ENCODE measurements around the gene CNTLN.
"Not testable (repeated sequence)": the region's sequence is repeated elsewhere in the genome, so short reads cannot be mapped to it uniquely, and the experiment has no call there.

Gene CNTLN

GRCh38 chr9:17134396-17135294, at the start of gene CNTLN:
Gene CNTLN (plus strand): TSS chr9:17135040. CDS start chr9:17135066, 26 bp downstream.
- DNase-seq: peak; percentile 62

GRCh38 chr9:17088566-17088965, 46.3 kb upstream of the CNTLN start:
- no peak for DNase-seq

- no peak for DNase-seq
Measured at GRCh38 chr9:17090041-17090440, 44.8 kb upstream of the CNTLN start.

- no peak for DNase-seq
Measured at GRCh38 chr9:17116400-17116837, 18.4 kb upstream of the CNTLN start.

GRCh38 chr9:17117372-17117771, 17.5 kb upstream of the CNTLN start:
- DNase-seq: no peak

- no peak for DNase-seq
Measured at GRCh38 chr9:17120203-17120602, 14.6 kb upstream of the CNTLN start.

- DNase-seq: no peak
Measured at GRCh38 chr9:17121264-17121663, 13.6 kb upstream of the CNTLN start.

- DNase-seq: no peak
Measured at GRCh38 chr9:17130291-17130690, 4.5 kb upstream of the CNTLN start.

GRCh38 chr9:17130725-17131124, 4.1 kb upstream of the CNTLN start:
- no peak for DNase-seq

- no peak for DNase-seq
Measured at GRCh38 chr9:17131494-17131893, 3.3 kb upstream of the CNTLN start.

GRCh38 chr9:17135295-17136160, 688 bp downstream of the CNTLN start:
- no peak for DNase-seq

- DNase-seq: no peak
Measured at GRCh38 chr9:17137566-17137965, 2.7 kb downstream of the CNTLN start.

- no peak for DNase-seq
Measured at GRCh38 chr9:17138503-17138902, 3.7 kb downstream of the CNTLN start.

- no peak for DNase-seq
Measured at GRCh38 chr9:17140418-17140817, 5.6 kb downstream of the CNTLN start.

- DNase-seq: no peak
Measured at GRCh38 chr9:17148324-17148723, 13.5 kb downstream of the CNTLN start.

GRCh38 chr9:17159469-17159868, 24.6 kb downstream of the CNTLN start:
- no peak for DNase-seq

- no peak for DNase-seq
Measured at GRCh38 chr9:17160327-17160726, 25.5 kb downstream of the CNTLN start.

- no peak for DNase-seq
Measured at GRCh38 chr9:17165764-17166163, 30.9 kb downstream of the CNTLN start.

- DNase-seq: no peak
Measured at GRCh38 chr9:17166346-17166745, 31.5 kb downstream of the CNTLN start.

GRCh38 chr9:17171309-17172094, 36.7 kb downstream of the CNTLN start:
- DNase-seq: no peak

- not testable (repeated sequence) for DNase-seq
Measured at GRCh38 chr9:17177496-17177895, 42.7 kb downstream of the CNTLN start.

- DNase-seq: no peak
Measured at GRCh38 chr9:17185481-17186029, 50.7 kb downstream of the CNTLN start.

GRCh38 chr9:17191082-17191481, 56.2 kb downstream of the CNTLN start:
- no peak for DNase-seq
